T-helper 22 cell (primary cell): ENCODE measurements around the gene PRKAB2.
"Not testable (repeated sequence)": the region's sequence is repeated elsewhere in the genome, so short reads cannot be mapped to it uniquely, and the experiment has no call there.

Source experiments
- DNase-seq: peaks from one replicate; pipeline ENCODE4 v3.0.0-alpha.2; 2020; ENCODE audit warnings: low read depth

PRKAB2 gene

DNA sequence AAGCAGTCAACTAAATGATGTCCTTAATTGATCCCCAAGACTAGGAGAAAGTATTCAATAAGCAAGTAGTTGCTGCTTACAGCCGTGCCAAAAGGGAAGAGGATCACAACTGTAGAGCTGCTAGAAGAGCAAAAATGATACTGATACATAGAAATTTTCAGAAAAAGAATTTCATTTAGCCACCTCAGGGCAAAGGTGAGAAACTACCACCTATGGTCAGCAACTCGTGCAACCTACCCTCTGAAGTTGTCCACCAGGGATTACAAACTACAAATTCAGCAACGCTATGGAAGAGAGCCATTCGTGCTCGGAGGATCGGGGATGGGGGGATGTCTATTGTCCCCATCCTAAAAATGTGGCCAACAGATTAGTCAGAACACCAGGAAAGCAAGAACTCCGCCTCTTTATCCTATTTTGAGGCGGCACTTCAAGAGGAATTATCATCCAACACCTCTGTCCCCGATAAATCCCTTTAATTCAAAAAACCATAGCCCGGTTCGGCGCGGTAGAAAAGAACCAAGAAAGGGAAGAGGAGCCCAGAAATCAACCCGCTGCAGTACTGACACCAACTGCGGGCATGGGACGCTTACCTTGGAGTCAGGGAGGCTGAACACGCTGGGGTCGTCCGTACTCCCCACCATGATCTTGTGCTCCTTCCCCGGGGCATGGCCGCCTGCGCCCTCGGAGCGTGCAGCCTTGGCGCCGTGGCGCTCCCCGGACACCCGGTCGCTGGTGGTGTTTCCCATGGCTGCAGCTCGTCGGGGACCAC lies 687 bp downstream of the PRKAB2 start:
- DNase-seq, result no peak

DNA sequence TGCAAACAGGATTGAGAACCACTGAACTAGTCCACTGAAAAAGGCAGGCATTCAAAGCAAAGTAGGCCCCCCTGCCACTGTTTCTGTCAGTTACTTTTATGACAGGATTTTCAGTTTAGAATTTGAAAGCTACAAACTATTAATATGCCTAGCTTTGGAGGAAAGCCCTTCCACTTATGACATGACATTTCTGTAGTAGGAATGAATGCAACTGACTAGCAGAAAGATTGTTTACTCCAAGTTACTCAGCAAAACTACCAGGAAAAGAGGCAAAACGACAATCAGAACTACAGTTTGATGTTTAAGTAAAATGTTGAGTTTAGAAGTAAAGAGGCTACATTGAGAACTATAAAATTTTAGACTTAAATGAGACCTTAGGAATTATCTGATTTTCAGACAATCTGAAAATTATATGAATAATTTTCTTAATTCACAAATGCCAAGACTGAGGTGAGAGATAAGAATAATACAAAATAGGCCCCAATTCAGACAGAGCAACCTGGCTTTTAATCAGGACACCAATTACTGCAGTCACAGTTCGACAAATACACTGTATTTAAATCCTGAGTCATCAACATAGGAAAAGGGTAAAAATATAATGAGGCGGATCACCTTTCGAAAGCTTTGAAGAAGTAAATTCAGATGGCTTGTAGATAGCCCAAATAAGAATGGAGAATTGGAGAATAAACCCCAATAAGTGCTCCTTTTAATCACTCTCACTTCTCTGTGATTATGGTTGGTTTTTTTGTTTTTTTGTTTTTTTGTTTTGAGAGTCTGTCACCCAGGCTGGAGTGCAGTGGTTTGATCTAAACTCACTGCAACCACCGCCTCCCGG lies 2.2 kb downstream of the PRKAB2 start:
- no peak for DNase-seq

- DNase-seq, result no peak
These were observed 3.1 kb downstream of the PRKAB2 start for GRCh38 chr1:147169171-147169570.

GRCh38 chr1:147168626-147169058 lies 3.6 kb downstream of the PRKAB2 start:
- no peak for DNase-seq

DNA sequence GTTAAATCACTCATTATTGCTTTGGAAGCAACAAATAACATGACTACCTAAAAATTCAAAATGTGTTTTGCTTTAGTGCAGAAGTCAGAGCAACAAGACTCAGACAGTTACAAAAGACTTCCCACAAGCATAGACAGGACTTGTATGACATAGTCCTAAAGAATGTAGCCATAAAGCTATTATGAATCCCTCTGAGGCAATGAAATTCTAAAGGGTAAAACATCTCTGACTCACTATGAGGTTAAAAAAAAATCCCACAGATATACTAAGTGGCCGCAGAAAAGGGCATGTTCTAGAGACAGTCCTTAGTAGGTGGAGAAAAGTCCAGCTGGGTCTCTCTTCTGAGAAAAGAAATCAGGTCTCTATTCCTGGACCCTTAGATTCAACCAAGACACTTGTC lies 4.9 kb downstream of the PRKAB2 start:
- no peak for DNase-seq

DNA sequence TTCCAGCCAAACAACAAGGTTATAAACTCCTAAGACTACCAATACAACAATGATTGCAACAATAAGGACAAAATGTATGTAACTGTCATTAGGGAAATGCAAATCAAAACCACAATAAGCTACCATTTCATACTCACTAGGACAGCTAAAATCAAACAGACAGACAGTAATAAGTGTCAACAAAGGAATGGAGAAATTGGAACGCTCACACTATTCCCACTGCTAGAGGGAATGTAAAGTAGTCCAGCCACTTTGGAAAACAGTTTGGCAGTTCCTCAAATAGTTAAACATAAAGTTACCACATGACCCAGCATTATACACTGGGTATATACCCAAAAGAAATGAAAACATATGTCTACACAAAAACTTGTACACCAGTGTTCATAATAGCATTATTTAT lies 9.3 kb downstream of the PRKAB2 start:
- no peak for DNase-seq

DNA sequence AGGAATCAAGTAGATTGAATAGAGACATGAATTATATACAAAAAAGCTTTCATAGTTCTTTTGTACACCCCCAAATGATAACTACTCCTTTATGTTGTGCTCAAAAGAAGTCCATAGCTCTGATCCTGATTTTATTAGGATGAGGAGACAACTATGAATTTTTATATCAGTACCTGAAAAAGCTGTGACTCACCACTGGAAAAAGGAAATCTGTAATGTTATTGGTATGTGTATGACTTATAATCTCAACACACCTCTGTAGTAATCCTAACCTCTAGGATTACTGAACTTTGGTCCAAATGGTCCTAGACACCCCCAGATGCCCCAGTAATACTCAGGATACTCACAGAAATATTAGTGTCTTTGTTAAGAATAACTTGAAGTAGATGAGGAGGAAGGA lies 10.2 kb downstream of the PRKAB2 start:
- DNase-seq, result no peak

DNA sequence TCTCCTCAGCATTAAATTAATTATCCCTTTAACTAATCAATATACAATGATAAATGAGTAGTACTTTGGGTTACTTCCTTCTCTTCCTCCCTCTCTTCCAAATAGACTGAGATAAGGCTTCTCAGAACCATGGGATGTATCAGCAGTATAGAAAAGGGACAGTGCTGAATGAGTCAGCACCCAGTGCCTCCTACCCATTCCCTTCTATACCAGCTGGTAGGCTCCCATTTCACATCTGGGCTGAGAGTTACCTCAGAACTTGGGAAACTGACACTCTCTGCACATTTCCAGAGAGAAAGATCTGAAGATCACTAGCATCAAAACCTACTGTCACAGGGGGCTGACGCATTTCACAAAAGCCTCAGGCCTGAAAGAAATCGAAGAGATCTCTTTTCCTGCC lies 15.2 kb downstream of the PRKAB2 start:
- not testable (repeated sequence) for DNase-seq

DNA sequence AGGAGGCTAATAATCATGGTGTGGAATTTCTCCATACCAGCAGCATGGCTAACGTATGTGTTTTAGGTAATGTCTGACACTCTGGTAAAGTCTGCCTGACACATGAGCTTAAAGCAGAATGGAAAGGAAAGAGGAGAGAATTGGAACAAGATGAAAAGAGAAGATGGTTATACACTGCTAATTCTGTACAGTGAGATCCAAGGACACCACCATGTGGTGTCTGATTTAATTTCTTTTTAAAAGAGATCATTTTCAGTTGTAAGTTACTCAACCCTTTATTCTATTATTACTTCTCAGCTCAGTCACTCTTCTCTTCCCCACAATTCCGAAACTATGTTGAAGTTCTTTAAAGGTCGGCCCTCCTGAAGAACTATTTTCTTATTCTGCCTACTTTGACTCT lies 15.6 kb downstream of the PRKAB2 start:
- DNase-seq, result no peak

DNA sequence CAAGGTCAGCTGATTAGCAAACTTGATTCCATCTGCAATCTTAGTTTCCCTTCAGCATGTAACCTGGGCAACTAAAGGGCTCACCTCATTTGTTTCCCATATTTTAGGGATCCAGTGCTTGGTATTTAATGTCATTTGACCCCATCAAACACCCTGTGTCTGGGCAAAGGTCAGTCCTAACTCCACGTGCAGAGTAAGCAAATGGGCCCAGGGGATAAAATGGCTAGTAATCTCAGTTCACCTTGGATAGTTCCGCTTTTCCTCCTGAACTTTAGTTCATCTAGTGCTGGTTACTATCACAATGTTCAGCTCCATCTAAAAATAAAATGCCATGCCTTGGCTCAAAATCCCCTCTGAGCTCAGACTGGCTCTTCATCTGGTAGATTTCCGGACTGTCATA lies 19.5 kb downstream of the PRKAB2 start:
- DNase-seq, result no peak

GRCh38 chr1:147151244-147151643 lies 21.0 kb downstream of the PRKAB2 start:
- no peak for DNase-seq

DNA sequence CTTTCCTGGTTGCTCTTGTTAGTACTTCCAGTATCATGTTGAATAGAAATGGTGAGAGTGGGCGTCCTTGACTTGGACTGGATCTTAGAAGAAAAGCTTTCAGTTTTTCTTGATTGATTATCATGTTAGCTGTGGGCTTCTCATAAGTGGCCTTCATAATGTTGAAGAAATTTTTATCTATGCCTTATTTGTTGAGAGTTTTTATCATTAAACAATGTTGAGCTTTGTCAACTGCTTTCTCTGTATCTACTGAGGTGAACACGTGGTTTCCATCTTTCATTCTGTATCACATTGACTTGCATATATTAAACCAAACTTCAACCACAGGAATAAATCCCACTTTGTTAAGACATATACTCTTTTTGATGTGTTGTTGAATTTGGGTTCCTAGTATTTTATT lies 29.4 kb downstream of the PRKAB2 start:
- DNase-seq, result no peak

- not testable (repeated sequence) for DNase-seq
These were observed 41.5 kb downstream of the PRKAB2 start for GRCh38 chr1:147130721-147131120.

- DNase-seq, result no peak
These were observed 43.0 kb downstream of the PRKAB2 start for GRCh38 chr1:147129116-147129873.

- no peak for DNase-seq
These were observed 48.0 kb downstream of the PRKAB2 start for GRCh38 chr1:147124266-147124665.

- DNase-seq, result no peak
These were observed 55.2 kb downstream of the PRKAB2 start for GRCh38 chr1:147117109-147117508.

DNA sequence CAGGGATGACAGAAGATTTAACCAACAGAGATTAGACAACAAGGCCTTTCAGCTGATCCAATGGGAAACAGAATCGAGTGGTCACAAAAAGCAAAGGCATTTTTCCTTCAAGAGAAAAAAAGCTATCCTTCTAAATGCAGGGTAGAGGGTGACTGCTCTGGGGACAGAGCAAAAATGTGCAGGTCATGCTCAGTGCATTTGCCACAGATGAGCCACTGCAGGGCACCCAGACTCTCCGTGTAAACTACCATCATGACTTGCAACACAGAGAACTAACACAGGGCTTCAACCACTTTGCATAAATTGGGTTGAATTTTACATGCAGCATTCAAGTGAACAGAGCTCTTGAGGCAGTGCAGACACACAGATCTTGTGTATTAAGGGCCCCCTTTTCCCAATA lies 56.8 kb downstream of the PRKAB2 start:
- no peak for DNase-seq

GRCh38 chr1:147115079-147115478 lies 57.2 kb downstream of the PRKAB2 start:
- not testable (repeated sequence) for DNase-seq

- not testable (repeated sequence) for DNase-seq
These were observed 57.9 kb downstream of the PRKAB2 start for GRCh38 chr1:147114353-147114752.

GRCh38 chr1:147111381-147112130 lies 60.7 kb downstream of the PRKAB2 start:
- DNase-seq, result no peak

- DNase-seq, result no peak
These were observed 61.4 kb downstream of the PRKAB2 start for GRCh38 chr1:147110872-147111271.

GRCh38 chr1:147110434-147110833 lies 61.8 kb downstream of the PRKAB2 start:
- DNase-seq, result no peak
